Measurements from ENCODE around the gene CCDC34. TPM values are rescaled to one million over a fixed set of nuclear protein-coding genes. Genes with fewer than 3 reads are reported as not detected.
"Not testable (repeated sequence)": the region's sequence is repeated elsewhere in the genome, so short reads cannot be mapped to it uniquely, and the experiment has no call there.

Gene CCDC34
- total and polyA plus RNA-seq, 12 donors = 2.5 to 16.6 (median 5.4) TPM

- intact Hi-C loops (cut with DNase I) = no loop called here
- WGBS, 4 donors = 79 to 83% (median 80%) methylated on average over 2 of the region's 2 CpGs
Observed at GRCh38 chr11:27331981-27332380, 31.0 kb downstream of the CCDC34 start.

GRCh38 chr11:27330633-27331270 lies 32.3 kb downstream of the CCDC34 start:
- H3K9me3 ChIP-seq (replicated peaks in 1 of 3) = no peaks in the 10 kb centered on the region
- TF ChIP-seq POLR2A (IDR thresholded peaks at IDR 0.05) (no peak), CTCF (IDR thresholded peaks at IDR 0.05) (no peak)
- H3K27ac ChIP-seq = no peak overlapping the region
- intact Hi-C loops (cut with DNase I) = no loop called here
- no peaks in the 10 kb centered on the region for H3K27me3 ChIP-seq
- peaks cover 0 to 6% of the 10 kb centered on the region in 2 donors for H3K4me1 ChIP-seq (replicated peaks in 1 of 2)
- WGBS, 4 donors = 88 to 98% (median 93%) methylated on average over 1 of the region's 1 CpG
- H3K36me3 ChIP-seq (replicated peaks in 1 of 2) = no peaks in the 10 kb centered on the region
- H3K4me3 ChIP-seq = no peak overlapping the region
- DNase-seq = no peak

More at GRCh38 chr11:27331981-27332380, 31.0 kb downstream of the CCDC34 start:
- H3K4me3 ChIP-seq = no peak overlapping the region
- TF ChIP-seq POLR2A (IDR thresholded peaks at IDR 0.05) = no peak
- TF ChIP-seq CTCF (IDR thresholded peaks at IDR 0.05) = no peak
- H3K27ac ChIP-seq = no peak overlapping the region
- H3K27me3 ChIP-seq = no peaks in the 10 kb centered on the region
- no peak for DNase-seq
- no peaks in the 10 kb centered on the region for H3K36me3 ChIP-seq (replicated peaks in 1 of 2)
- H3K4me1 ChIP-seq (replicated peaks in 1 of 2) = peaks cover 0 to 6% of the 10 kb centered on the region in 2 donors
- H3K9me3 ChIP-seq (replicated peaks in 1 of 3) = no peaks in the 10 kb centered on the region

- Histone ChIP-seq H3K4me1 (replicated peaks in 1 of 2) (peaks cover 0 to 5% of the 10 kb centered on the region in 2 donors), H3K9me3 (replicated peaks in 1 of 3) (no peaks in the 10 kb centered on the region), H3K36me3 (replicated peaks in 1 of 2) (no peaks in the 10 kb centered on the region), H3K27me3 (no peaks in the 10 kb centered on the region), H3K4me3 (no peak overlapping the region), H3K27ac (no peak overlapping the region)
- 82 to 90% (median 87%) methylated on average over 4 of the region's 4 CpGs for WGBS, 4 donors
- no peak for DNase-seq
- intact Hi-C loops (cut with DNase I) = no loop called here
- no peak for TF ChIP-seq CTCF (IDR thresholded peaks at IDR 0.05)
- TF ChIP-seq POLR2A (IDR thresholded peaks at IDR 0.05) = no peak
Observed at GRCh38 chr11:27329867-27330632, 33.0 kb downstream of the CCDC34 start.

GRCh38 chr11:27328614-27329013 lies 34.4 kb downstream of the CCDC34 start:
- no peak for DNase-seq
- intact Hi-C loops (cut with DNase I) = no loop called here
- Histone ChIP-seq H3K36me3 (replicated peaks in 1 of 2) (no peaks in the 10 kb centered on the region), H3K27ac (no peak overlapping the region), H3K9me3 (replicated peaks in 1 of 3) (no peaks in the 10 kb centered on the region), H3K4me3 (no peak overlapping the region), H3K4me1 (replicated peaks in 1 of 2) (no peaks in the 10 kb centered on the region), H3K27me3 (no peaks in the 10 kb centered on the region)
- 88 to 94% (median 91%) methylated on average over 5 of the region's 5 CpGs for WGBS, 4 donors
- TF ChIP-seq POLR2A (IDR thresholded peaks at IDR 0.05) (no peak), CTCF (IDR thresholded peaks at IDR 0.05) (no peak)

GRCh38 chr11:27327064-27327463 lies 36.0 kb downstream of the CCDC34 start:
- WGBS, 4 donors = 90 to 94% (median 93%) methylated on average over 1 to 2 of the region's 2 CpGs
- DNase-seq; H3K36me3 ChIP-seq (replicated peaks in 1 of 2); intact Hi-C loops (cut with DNase I); H3K9me3 ChIP-seq (replicated peaks in 1 of 3); H3K4me3 ChIP-seq; H3K4me1 ChIP-seq (replicated peaks in 1 of 2); H3K27ac ChIP-seq; H3K27me3 ChIP-seq: not testable (repeated sequence)

GRCh38 chr11:27322196-27322595 lies 40.8 kb downstream of the CCDC34 start:
- H3K27ac ChIP-seq; intact Hi-C loops (cut with DNase I); H3K4me3 ChIP-seq; H3K36me3 ChIP-seq (replicated peaks in 1 of 2); H3K9me3 ChIP-seq (replicated peaks in 1 of 3); H3K27me3 ChIP-seq; H3K4me1 ChIP-seq (replicated peaks in 1 of 2); DNase-seq: not testable (repeated sequence)
- WGBS, 4 donors = 64 to 92% (median 78%) methylated on average over 3 of the region's 3 CpGs

GRCh38 chr11:27321340-27321739 lies 41.7 kb downstream of the CCDC34 start:
- 91 to 96% (median 94%) methylated on average over 4 to 10 of the region's 10 CpGs for WGBS, 4 donors
- H3K4me1 ChIP-seq (replicated peaks in 1 of 2); H3K9me3 ChIP-seq (replicated peaks in 1 of 3); DNase-seq; intact Hi-C loops (cut with DNase I); H3K27ac ChIP-seq; H3K27me3 ChIP-seq; H3K36me3 ChIP-seq (replicated peaks in 1 of 2); H3K4me3 ChIP-seq: not testable (repeated sequence)
